ENCODE measurements around the gene HDAC8. TPM values are rescaled to one million over a fixed set of nuclear protein-coding genes. Genes with fewer than 3 reads are reported as not detected.

Gene HDAC8
- total RNA-seq, 4 donors from 2014 or later, result 19.2 to 23.3 (median 22.0) TPM

DNA sequence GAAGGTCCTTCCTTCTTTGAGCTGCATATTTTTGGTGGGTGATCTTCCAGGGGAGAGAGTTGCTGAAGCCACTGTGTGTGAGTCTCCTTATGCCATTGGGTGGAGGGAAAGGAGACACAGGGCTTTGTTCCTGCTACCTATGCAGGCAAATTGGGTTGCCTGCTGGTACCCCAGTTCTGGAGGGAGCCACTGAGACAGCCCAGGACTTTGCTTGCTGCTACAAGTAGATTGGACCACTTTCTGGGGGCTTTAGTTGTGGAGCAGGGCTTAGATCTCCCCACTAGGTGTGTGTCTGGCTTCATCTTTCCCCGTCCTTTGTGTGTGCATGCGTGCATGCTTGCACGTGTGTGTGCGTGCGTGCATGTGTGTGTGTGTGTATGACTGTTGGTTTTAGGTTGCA lies 276.9 kb downstream of the HDAC8 start:
- Histone ChIP-seq H3K9me3 (peaks cover 0 to 5% (median 0%) of the 10 kb centered on the region in 4 donors), H3K36me3 (no peaks in the 10 kb centered on the region), H3K27ac (replicated peaks in 1 of 4) (no peak overlapping the region), H3K4me1 (no peaks in the 10 kb centered on the region), H3K27me3 (no peaks in the 10 kb centered on the region), H3K4me3 (no peak overlapping the region)
- TF ChIP-seq POLR2A (IDR thresholded peaks at IDR 0.05; ENCODE audit: low read depth) (no peak), CTCF (IDR thresholded peaks at IDR 0.05) (no peak), EP300 (IDR thresholded peaks at IDR 0.05) (no peak), POLR2AphosphoS5 (IDR thresholded peaks at IDR 0.05) (no peak)
- no peak for DNase-seq (ENCODE audit: extremely low spot score)
- WGBS, result 76% methylated on average over 5 of the region's 5 CpGs
- intact Hi-C loops (cut with DNase I), result no loop called here

- peaks cover 0 to 5% (median 0%) of the 10 kb centered on the region in 4 donors for H3K9me3 ChIP-seq
- H3K27me3 ChIP-seq, result no peaks in the 10 kb centered on the region
- no peaks in the 10 kb centered on the region for H3K4me1 ChIP-seq
- DNase-seq (ENCODE audit: extremely low spot score), result no peak
- intact Hi-C loops (cut with DNase I), result no loop called here
- TF ChIP-seq POLR2A (IDR thresholded peaks at IDR 0.05; ENCODE audit: low read depth), result no peak
- no peak for TF ChIP-seq POLR2AphosphoS5 (IDR thresholded peaks at IDR 0.05)
- TF ChIP-seq CTCF (IDR thresholded peaks at IDR 0.05), result no peak
- TF ChIP-seq EP300 (IDR thresholded peaks at IDR 0.05), result no peak
- 56% methylated on average over 1 of the region's 1 CpG for WGBS
- H3K36me3 ChIP-seq, result no peaks in the 10 kb centered on the region
- no peak overlapping the region for H3K27ac ChIP-seq (replicated peaks in 1 of 4)
- no peak overlapping the region for H3K4me3 ChIP-seq
These were observed 278.1 kb downstream of the HDAC8 start for GRCh38 chrX:72294497-72294896.

DNA sequence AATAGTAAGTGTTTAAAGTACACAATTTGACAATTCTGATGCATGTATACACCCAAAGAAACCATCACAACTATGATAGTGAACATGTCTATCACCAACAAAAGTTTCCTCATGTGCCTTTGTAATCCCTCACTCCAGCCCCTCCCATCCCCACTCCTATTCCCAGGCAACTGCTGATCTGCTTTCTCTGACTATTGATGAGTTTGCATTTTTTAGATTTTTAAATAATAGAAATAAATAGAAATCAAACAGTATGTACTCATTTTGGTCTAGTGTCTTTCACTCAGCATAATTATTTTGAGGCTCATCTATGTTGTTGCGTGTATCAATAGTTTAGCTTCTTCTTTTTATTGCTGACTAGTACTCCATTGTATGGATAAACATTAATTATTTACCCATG lies 290.3 kb downstream of the HDAC8 start:
- intact Hi-C loops (cut with DNase I), result no loop called here
- TF ChIP-seq CTCF (IDR thresholded peaks at IDR 0.05) (no peak), POLR2A (IDR thresholded peaks at IDR 0.05; ENCODE audit: low read depth) (no peak), EP300 (IDR thresholded peaks at IDR 0.05) (no peak), POLR2AphosphoS5 (IDR thresholded peaks at IDR 0.05) (no peak)
- Histone ChIP-seq H3K27me3 (no peaks in the 10 kb centered on the region), H3K4me3 (no peak overlapping the region), H3K4me1 (no peaks in the 10 kb centered on the region), H3K9me3 (no peaks in the 10 kb centered on the region), H3K27ac (replicated peaks in 1 of 4) (no peak overlapping the region), H3K36me3 (no peaks in the 10 kb centered on the region)
- DNase-seq (ENCODE audit: extremely low spot score), result no peak
- 87% methylated on average over 1 of the region's 1 CpG for WGBS

DNA sequence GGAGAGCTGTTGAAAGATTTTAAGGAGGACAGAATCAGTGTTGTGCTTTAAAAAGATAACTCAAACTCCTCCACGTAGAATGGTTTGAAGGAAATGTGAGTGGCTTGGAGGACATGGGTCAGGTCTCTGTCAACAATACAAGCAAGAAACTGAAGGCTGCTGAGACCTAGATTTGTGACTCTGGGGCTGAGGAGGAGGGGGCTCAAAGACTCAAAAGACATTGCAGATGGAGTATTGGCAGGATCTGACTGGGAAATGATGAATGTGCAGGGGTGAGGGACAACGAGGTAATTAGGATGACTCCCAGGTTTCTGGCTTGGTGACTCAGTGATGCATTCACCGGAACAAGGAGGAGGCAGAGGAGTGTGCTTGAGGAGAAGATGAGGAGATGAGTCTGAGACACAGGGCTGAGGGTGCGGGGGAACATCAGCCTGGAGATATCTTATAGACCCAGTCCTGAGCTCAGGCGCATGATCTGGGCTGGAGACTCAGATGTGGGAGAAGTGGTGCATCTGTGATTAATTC lies 292.3 kb downstream of the HDAC8 start:
- 63% methylated on average over 5 of the region's 5 CpGs for WGBS
- peaks cover 8 to 11% (median 9%) of the 10 kb centered on the region in 4 donors for H3K4me1 ChIP-seq

More for the DNA sequence above, 292.3 kb downstream of the HDAC8 start:
- TF ChIP-seq CTCF (IDR thresholded peaks at IDR 0.05) (no peak), POLR2AphosphoS5 (IDR thresholded peaks at IDR 0.05) (no peak), POLR2A (IDR thresholded peaks at IDR 0.05; ENCODE audit: low read depth) (no peak), EP300 (IDR thresholded peaks at IDR 0.05) (no peak)
- Histone ChIP-seq H3K36me3 (peaks cover 0 to 7% (median 2%) of the 10 kb centered on the region in 4 donors), H3K4me3 (no peak overlapping the region), H3K9me3 (no peaks in the 10 kb centered on the region), H3K27ac (replicated peaks in 1 of 4) (no peak overlapping the region), H3K27me3 (no peaks in the 10 kb centered on the region)
- intact Hi-C loops (cut with DNase I), result no loop called here
- no peak for DNase-seq (ENCODE audit: extremely low spot score)

Small RNA genes lying within 50 kb of the gene (small RNA-seq; reads per million reads assigned to genes)
- gene RF00019 (0 reads per million in 3 donors), gene RNU2-68P (0 to 0.19 (median 0) reads per million in 3 donors)

Other genes starting within 250 kb of the HDAC8 start
- 10 to 100 TPM in 1 of 4 donors, 1 to 10 TPM in 3; 6.0 to 10.7 (median 8.0) TPM for gene PHKA1, start 141.5 kb upstream of the HDAC8 start, total RNA-seq
- gene DMRTC1B, start 204.0 kb upstream of the HDAC8 start, total RNA-seq, result not detected
- gene FAM236B, start 209.8 kb upstream of the HDAC8 start, total RNA-seq, result not detected
- not detected for gene FAM236D, start 235.4 kb upstream of the HDAC8 start, total RNA-seq